ENCODE data around the gene GALE.
"Not testable (repeated sequence)": the region's sequence is repeated elsewhere in the genome, so short reads cannot be mapped to it uniquely, and the experiment has no call there.

GALE gene

GRCh38 chr1:23809751-23810171 lies 9.2 kb upstream of the GALE start:
- DNase-seq (ENCODE audit: low read depth in 2 of 2), result peak; percentile 60 to 75

GRCh38 chr1:23807453-23807852 lies 6.9 kb upstream of the GALE start:
- no peak for DNase-seq (ENCODE audit: low read depth in 2 of 2)

- no peak for DNase-seq (ENCODE audit: low read depth in 2 of 2)
These were observed 5.7 kb upstream of the GALE start for GRCh38 chr1:23806280-23806679.

DNA sequence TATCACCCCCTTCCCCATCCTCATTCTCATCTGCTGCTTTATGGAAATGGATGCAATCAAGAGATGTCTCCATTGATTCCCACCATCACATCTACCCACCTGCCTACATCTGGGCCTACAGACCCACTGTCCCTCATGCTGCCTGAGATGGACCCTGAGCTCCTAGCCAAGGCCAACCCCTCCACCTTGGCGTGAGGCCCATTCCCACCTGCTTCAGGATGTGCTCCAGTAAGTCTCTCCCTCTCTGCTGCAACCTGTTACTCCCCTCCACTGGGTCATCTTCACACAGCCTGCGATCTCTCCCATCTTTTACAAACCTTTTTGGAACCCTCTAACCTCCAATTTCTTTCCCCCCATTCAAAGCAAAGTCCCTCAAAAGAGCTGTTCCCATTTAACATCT lies 4.5 kb upstream of the GALE start:
- DNase-seq (ENCODE audit: low read depth in 2 of 2), result no peak

DNA sequence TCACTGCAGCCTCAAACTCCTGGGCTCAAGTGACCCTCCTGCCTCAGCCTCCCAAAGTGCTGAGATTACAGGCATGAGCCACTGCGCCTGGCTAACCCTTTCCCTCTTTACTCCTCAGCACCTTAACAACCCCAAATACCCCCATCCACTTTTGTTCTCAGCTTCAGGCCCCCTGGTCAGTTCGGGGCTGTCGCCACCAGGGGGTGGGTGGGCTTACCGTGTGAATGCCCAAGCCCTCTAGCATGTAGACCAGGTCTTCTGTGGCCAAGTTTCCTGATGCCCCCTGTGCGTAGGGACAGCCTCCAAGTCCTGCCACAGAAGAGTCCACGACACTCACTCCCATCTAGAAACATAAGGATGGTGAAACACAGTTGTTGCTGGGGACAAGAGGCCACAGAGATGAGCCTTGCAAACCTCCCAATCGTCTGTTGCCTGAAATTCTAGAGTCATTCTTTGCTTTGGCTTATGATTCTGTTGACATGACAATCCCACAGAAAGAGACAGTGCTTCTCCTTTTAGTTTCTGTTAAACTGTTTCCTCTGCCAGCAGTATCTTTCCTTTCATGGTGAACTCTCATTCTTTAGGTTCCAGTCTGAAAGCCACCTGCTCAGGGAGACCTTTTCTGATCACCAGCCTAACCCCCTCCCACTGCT lies 3.8 kb upstream of the GALE start:
- no peak for DNase-seq (ENCODE audit: low read depth in 2 of 2)

DNA sequence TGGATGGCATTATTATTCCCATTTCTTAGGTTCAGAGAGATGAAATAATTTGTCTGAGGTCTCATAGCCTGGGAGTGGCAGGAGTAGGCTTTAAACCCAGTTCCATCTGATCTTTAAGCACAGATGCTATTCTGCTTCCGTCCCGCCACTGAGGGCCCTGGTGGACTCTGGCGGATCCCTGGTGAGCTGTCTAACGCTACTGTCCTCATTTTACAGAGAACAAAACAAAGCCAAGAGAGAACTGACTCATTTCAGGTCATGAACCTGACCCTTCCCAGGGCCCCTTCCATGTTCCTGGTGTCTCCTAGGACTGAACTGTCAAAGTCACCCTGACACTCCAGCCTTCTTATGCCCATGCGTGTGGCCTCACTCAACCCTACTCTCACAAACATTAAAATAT lies 3.1 kb upstream of the GALE start:
- DNase-seq (ENCODE audit: low read depth in 2 of 2), result no peak

DNA sequence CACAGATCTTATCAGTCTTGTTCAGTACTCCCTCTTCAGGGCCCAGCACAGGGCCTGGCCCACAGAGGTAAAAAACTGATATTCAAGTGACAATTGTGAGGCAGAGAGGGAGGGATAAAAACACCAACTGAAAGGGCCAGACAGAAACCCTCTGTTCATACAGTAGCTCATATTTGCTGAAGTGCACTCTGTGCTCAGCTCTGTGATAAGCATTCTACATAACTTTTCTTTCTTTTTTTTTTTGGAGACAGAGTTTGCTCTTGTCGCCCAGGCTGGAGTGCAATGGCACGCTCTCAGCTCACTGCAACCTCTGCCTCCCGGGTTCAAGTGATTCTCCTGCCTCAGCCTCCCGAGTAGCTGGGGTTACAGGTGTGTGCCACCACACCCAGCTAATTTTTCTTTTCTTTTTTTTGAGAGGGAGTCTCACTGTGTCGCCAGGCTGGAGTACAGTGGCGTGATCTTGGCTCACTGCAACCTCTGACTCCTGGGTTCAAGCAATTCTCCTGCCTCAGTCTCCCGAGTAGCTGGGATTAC lies 2.3 kb upstream of the GALE start:
- DNase-seq (ENCODE audit: low read depth in 2 of 2), result not testable (repeated sequence)

DNA sequence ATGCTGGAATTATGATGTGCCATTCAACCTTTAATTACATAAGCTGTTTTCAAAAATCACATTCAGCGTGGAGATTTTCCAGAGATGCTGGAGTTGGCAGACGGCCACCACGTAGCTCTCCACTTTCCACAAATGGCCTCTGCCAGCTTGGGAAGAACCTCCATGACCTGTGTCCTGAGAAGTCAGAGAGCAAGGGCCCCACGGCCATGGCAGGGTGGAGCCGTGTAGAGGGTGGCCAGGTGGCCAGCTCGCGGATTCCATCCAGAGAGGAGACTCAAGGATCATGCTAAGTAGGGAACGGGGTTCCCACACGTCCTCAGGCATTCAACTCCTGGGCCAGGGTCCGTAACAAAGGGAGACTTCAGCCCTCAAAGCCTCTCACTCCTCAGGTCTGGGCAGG lies 1.3 kb upstream of the GALE start:
- DNase-seq (ENCODE audit: low read depth in 2 of 2), result no peak

GRCh38 chr1:23801338-23801748 lies 789 bp upstream of the GALE start:
- no peak for DNase-seq (ENCODE audit: low read depth in 2 of 2)

DNA sequence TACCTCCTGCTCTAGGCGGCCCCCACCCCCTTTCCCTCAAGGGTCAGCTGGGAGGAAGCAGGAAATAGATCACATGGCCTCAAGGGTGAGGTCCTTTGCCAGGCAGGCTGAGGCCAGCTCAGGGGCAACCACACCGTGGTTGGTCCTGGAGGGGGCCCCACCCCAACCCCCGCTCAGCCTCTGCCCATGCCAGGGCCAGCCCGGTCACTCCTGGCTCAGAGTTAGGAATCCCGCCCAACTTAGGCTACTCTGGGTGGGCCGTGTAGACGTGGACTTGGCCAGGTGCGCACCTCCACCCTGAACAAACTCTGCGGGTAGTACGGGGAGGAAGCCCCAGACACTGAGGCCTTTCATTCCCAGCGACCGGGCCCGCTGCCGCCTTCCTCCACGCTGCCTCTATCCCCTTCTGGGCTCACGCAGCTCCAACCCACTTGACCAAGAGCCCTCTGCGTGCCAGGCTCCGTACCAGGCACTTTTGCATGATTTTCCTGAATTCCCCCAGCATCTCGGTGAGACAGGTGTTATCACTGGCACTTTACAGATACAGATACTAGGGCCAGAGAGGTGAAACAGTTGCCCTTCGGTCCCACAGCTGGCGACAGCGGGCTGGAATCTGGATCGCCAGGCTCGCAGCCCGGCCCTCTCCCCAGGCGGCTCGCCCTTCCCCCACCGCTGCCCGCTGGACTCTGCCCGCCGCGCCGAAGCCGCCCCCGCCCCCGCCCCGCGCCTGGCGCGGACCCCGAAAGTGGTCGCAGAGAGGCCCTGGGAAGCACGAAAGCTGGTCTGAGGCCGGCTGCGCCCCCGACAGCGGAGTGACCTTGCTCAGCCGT lies 769 bp downstream of the GALE start:
- DNase-seq (ENCODE audit: low read depth in 2 of 2), result peak in 1 of 2 experiments; percentile 32

- no peak for DNase-seq (ENCODE audit: low read depth in 2 of 2)
These were observed 1.3 kb downstream of the GALE start for GRCh38 chr1:23799255-23799569.

DNA sequence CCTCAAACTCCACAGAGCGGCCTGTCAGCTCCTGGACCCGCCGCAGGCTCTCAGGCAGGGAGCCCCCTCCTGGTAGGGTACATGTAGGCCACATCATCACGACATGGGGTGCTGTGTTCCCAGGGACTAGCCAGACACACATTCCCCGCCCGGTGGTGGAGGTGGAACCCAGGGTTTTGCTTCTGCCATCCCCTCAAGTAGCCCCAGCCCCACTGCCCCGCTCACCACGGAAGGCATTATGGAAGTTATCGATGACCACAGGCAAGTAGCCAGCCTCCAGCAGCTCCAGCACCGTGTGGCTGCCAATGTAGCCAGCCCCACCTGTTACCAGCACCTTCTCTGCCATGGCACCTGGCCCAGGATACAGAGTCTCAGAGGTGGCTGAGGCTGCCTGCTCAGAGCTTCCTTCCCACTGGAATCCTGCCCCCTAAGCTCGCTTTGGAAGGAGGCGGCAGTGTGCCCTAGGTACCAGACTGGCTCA lies 1.9 kb downstream of the GALE start:
- DNase-seq (ENCODE audit: low read depth in 2 of 2), result no peak

- DNase-seq (ENCODE audit: low read depth in 2 of 2), result no peak
These were observed 2.8 kb downstream of the GALE start for GRCh38 chr1:23797478-23798448.

GRCh38 chr1:23796466-23797271 lies 3.9 kb downstream of the GALE start:
- no peak for DNase-seq (ENCODE audit: low read depth in 2 of 2)

DNA sequence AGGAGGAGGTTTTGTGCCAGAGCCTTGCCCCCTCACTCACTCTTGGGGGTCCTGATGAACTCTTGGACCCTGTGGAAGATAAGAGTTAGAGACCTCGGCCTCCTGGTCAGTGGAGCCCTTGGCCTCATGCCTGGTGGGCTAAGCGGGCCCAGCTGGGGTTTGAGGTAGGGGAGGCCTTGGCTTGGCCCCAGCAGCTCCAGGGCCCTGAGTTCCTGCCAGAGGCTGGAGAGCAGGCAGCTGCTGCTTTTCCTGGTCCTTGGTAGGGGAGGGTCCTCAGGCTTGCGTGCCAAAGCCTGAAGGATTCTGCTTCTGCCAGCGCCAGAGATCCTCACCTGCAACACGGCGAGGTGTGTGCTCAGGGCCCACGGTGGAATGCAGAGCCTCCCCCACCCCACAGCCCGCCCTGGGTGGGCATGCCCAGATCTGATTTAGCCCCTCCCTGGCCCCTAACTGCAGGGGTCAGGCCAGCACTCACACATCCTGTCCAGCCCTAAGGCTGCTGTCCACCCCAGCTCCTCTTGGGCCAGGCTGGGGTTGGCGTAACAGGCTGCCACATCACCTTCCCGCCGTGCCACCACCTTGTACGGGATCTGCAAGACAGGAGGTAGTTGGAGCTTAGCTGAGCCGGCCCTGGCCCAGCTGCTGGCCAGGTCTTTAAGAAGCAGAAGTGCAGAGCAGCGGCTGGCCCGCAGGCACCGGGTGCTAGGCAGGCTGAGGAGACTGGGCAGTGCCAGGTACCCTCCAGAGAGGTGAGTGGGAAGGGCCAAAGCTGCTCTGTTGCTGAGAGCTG lies 4.7 kb downstream of the GALE start:
- DNase-seq (ENCODE audit: low read depth in 2 of 2), result no peak

- not testable (repeated sequence) for DNase-seq (ENCODE audit: low read depth in 2 of 2)
These were observed 5.8 kb downstream of the GALE start for GRCh38 chr1:23794732-23795182.

GRCh38 chr1:23793861-23794731 lies 6.5 kb downstream of the GALE start:
- no peak for DNase-seq (ENCODE audit: low read depth in 2 of 2)

DNA sequence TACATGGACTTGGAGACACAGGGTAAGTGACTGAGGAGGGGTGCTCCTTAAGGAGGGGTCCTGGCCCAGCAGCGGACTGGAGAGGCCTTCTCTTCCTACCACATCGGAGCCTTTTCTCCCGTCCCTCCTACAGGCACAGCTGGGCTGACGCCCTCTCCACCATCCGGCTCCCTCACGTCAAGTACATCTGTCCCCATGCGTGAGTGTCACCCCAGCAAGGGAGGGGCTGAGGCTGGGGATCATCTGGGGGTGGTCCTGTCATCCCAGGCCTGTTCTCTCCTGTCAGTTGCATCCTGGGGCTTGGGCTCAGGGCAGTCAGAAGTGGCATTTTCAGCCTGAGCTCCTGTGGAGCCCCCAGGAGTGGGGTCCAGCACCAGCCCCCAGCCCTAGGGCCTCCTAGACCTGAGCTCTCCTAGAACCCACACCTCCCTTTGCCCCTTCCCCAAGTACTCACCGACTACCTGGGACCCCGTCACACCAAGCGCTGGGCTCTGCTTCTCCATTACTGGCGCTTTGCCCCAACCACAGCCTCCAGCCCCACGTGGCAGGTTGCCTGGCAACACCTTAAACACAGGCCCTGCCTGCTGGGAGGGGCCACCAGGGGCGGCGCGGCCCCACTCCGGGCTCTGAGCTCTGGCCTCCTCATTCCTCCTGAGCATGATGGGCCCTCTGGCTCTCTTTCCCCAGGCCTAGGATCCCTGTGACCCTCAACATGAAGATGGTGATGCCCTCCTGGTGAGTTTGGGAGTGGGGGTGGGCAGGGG lies 7.4 kb downstream of the GALE start:
- no peak for DNase-seq (ENCODE audit: low read depth in 2 of 2)
